A549 (cell line): Measurements from ENCODE around the gene EPS15. TPM values are rescaled to one million over a fixed set of nuclear protein-coding genes. Genes with fewer than 3 reads are reported as not detected.

Experiments used
- ATAC-seq, 2 experiments: fragments of 200-7000 bp in 1 of 2; fragments of >200 bp in 1 of 2; cut with Nextera tagmentation in 1 of 2; cut with Tn5 transposase in 1 of 2; 3 replicates each; pipeline versions ENCODE4 v1.8.0 to v1.9.1; 2018 to 2020; ENCODE audit warnings: mild to moderate bottlenecking in 1 of 2, moderate library complexity in 1 of 2
- CTCF ChIA-PET: fragments of 300-600 bp; sonication (Branson Sonifier 250); formaldehyde crosslinking; extraction: SDS; loops from one replicate; lab custom pipeline; 2021; ENCODE audit warnings: antibody characterized with exemption, inconsistent platforms; lab: Yijun Ruan, JAX
- POLR2A ChIA-PET: fragments of 350-600 bp; formaldehyde crosslinking; extraction: SDS; loops from one replicate; lab custom pipeline; 2021; ENCODE audit warnings: antibody characterized with exemption, inconsistent platforms; lab: Yijun Ruan, JAX
- DNase-seq, 2 experiments: peaks; one replicate each; pipeline versions ENCODE4 v3.0.0 to v3.0.0-alpha.2; 2011 to 2016; ENCODE audit warnings: low read depth in 1 of 2, low spot score in 1 of 2
- FAIRE-seq: peaks from 2 replicates; lab custom pipeline; 2011; peaks lifted over from hg19 to GRCh38; lab: Jason Lieb, UNC
- H3K27ac ChIP-seq, 2 experiments: fragments of >200 bp; sonication (Bioruptor Twin); formaldehyde crosslinking; 3 replicates each; pipeline ENCODE4 v1.5.1; 2016 to 2017
- H3K4me1 ChIP-seq: fragments of >200 bp; sonication (Bioruptor Twin); formaldehyde crosslinking; 3 replicates; pipeline ENCODE4 v1.6.1; 2016
- H3K4me2 ChIP-seq: fragments of >200 bp; sonication (Bioruptor Twin); formaldehyde crosslinking; 3 replicates; pipeline ENCODE4 v1.6.1; 2016
- H3K4me3 ChIP-seq: fragments of >200 bp; sonication (Bioruptor Twin); formaldehyde crosslinking; 3 replicates; pipeline ENCODE4 v1.5.1; 2016
- H3K9me3 ChIP-seq: fragments of >200 bp; sonication (Bioruptor Twin); formaldehyde crosslinking; 3 replicates; pipeline ENCODE4 v1.6.1; 2016
- ATOH8 ChIP-seq: fragments of 250-450 bp; sonication (Bioruptor Pico); IDR thresholded peaks from 2 replicates; pipeline ENCODE4 v1.5.0; 2020; ENCODE audit warnings: low read depth, mild to moderate bottlenecking, moderate library complexity
- BHLHE40 ChIP-seq: IDR thresholded peaks from 2 replicates; pipeline ENCODE4 v1.6.1; 2012; ENCODE audit warnings: low read depth, low read length, inconsistent platforms
- CBX2 ChIP-seq: fragments of 200-600 bp; sonication (generic); IDR thresholded peaks from 2 replicates; pipeline ENCODE4 v1.6.1; 2016; ENCODE audit warnings: low read depth, mild to moderate bottlenecking, borderline replicate concordance
- CTCF ChIP-seq: fragments of >200 bp; sonication (Bioruptor Twin); formaldehyde crosslinking; IDR thresholded peaks from 3 replicates; pipeline ENCODE4 v1.5.1; 2016
- EHMT2 ChIP-seq: fragments of 200-600 bp; sonication (generic); IDR thresholded peaks from 2 replicates; pipeline ENCODE4 v1.6.1; 2016; ENCODE audit warnings: antibody characterized with exemption, low read depth, mild to moderate bottlenecking, moderate library complexity
- EP300 ChIP-seq, 2 experiments: fragments of >200 bp; sonication (Bioruptor Twin); formaldehyde crosslinking; IDR thresholded peaks; 2 replicates in 1 of 2; 3 replicates in 1 of 2; pipeline ENCODE4 v1.6.1; 2016 to 2017
- FOSB ChIP-seq: fragments of 250-450 bp; sonication (Bioruptor Pico); IDR thresholded peaks from 2 replicates; pipeline ENCODE4 v1.5.0; 2020; ENCODE audit warnings: mild to moderate bottlenecking, moderate library complexity
- HDAC2 ChIP-seq: fragments of 200-600 bp; sonication (generic); IDR thresholded peaks from 2 replicates; pipeline ENCODE4 v1.6.1; 2016
- JUN ChIP-seq, 2 experiments: fragments of >200 bp; sonication (Bioruptor Twin); formaldehyde crosslinking; IDR thresholded peaks; 2 replicates in 1 of 2; 3 replicates in 1 of 2; pipeline ENCODE4 v1.6.1; 2016 to 2017
- JUNB ChIP-seq: fragments of >200 bp; sonication (Bioruptor Twin); formaldehyde crosslinking; IDR thresholded peaks from 2 replicates; pipeline ENCODE4 v1.6.1; 2016
- MAFK ChIP-seq: fragments of 450-650 bp; IDR thresholded peaks from 2 replicates; pipeline ENCODE4 v1.6.1; 2014; ENCODE audit not compliant: partially characterized antibody
- MAZ ChIP-seq: fragments of 150-350 bp; IDR thresholded peaks from 2 replicates; pipeline ENCODE4 v1.6.1; 2014; ENCODE audit warnings: antibody characterized with exemption, low read depth, low read length, borderline replicate concordance
- MYC ChIP-seq: IDR thresholded peaks from 2 replicates; pipeline ENCODE4 v1.6.1; 2012; ENCODE audit warnings: mild to moderate bottlenecking, inconsistent platforms, low read length, improper control_type of control experiment, borderline replicate concordance
- POLR2AphosphoS2 ChIP-seq: conservative IDR thresholded peaks from 2 replicates; pipeline ENCODE4 v1.6.1; 2012; ENCODE audit warnings: low read length, improper control_type of control experiment, inconsistent platforms
- RAD21 ChIP-seq, 2 experiments: fragments of >200 bp in 1 of 2; sonication (Bioruptor Twin) in 1 of 2; formaldehyde crosslinking in 1 of 2; IDR thresholded peaks in 1 of 2; conservative IDR thresholded peaks in 1 of 2; 2 replicates in 1 of 2; 3 replicates in 1 of 2; pipeline ENCODE4 v1.6.1; 2012 to 2018; ENCODE audit warnings: inconsistent platforms in 1 of 2
- ZNF302 ChIP-seq: fragments of 250-450 bp; sonication (Bioruptor Pico); IDR thresholded peaks from 2 replicates; pipeline ENCODE4 v1.9.0; 2021; ENCODE audit warnings: inconsistent platforms, mild to moderate bottlenecking, moderate library complexity
- WGBS: methylation state at CpG from one replicate; pipeline ENCODE4 v1.1.6; 2017; ENCODE audit errors: missing lambda C conversion rate; 5-methylcytosine and 5-hydroxymethylcytosine counted together
- polyA plus RNA-seq, 4 experiments: library from polyadenylated mRNA; depleted of rRNA in 3 of 4; stranded (reverse); fragments of >200 nt; fragmentation: RNase III in 1 of 4; extraction: RNeasy Plus Mini Kit Qiagen cat#74134 plus additional on column Dnase treatment in 1 of 4; gene quantifications; 2 replicates in 3 of 4; 3 replicates in 1 of 4; pipeline ENCODE4 v1.2.3, GENCODE V29; 2011 to 2017
- TF ChIP-seq, protein P1 (sequence below): fragments of >200 bp; sonication (Bioruptor Twin); formaldehyde crosslinking; IDR thresholded peaks from 3 replicates; pipeline ENCODE4 v1.6.1; 2016

Gene EPS15
- polyA plus RNA-seq, 2 of the 4 experiments (the other 2 are of a cell fraction) = 10.9 to 35.4 TPM

GRCh38 chr1:51311826-51312225, 207.2 kb downstream of the EPS15 start (continued):
- TF ChIP-seq CTCF (no peak), CBX2 (no peak), RAD21 (conservative IDR thresholded peaks at IDR 0.05 in 1 of 2, IDR thresholded peaks at IDR 0.05 in 1 of 2) (no peak), JUNB (no peak), FOSB (CRISPR knock-in tag) (no peak), MAZ (no peak), ATOH8 (CRISPR knock-in tag) (no peak)

DNA sequence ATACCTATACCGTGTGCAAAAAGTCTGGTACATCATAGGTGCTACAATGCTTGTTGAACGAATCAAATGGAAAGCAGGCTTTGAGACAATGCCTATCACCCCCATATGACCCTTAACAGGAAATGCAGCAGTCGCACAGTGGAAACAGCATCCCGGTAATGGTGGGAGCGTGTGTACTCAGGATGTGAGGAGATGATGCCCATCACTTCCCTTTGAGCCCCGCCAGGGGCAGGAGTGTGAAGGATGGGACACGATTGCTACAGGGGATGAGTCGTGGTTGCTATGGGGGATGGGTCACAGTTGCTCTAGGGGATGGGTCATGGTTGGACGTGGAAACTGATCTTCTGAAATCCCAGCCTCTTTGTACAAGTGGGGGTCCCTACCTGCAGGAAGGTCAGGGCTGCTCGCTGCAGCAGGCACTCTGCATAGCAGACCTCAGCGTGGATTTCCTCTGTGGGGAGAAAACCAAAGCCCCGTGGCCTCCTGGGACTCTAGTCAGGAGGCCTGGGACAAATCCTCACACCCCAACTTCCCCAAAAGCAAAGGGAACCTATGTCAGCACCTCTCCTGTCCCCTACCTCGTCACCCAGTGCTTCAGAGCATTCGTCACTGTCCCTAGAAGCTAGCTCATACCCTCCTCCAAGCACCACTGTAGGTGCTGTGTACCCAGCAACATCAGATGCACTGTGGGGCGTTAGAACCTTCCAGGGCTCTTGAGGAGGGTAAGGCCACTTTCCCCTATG, 208.0 kb downstream of the EPS15 start:
- H3K4me3 ChIP-seq = no peak overlapping the region
- FAIRE-seq = no peak
- H3K4me2 ChIP-seq = no peak overlapping the region
- H3K27ac ChIP-seq = no peak overlapping the region
- WGBS = 81% methylated on average over 14 of the region's 15 CpGs
- H3K9me3 ChIP-seq = no peaks in the 10 kb centered on the region
- no peak for TF ChIP-seq CBX2
- TF ChIP-seq MYC = no peak
- no peak for TF ChIP-seq BHLHE40
- no peak for TF ChIP-seq JUN (IDR thresholded peaks at IDR 0.05)
- no peak for TF ChIP-seq ATOH8 (CRISPR knock-in tag)
- no peak for TF ChIP-seq HDAC2
- no peak for TF ChIP-seq EP300 (IDR thresholded peaks at IDR 0.05)
- TF ChIP-seq MAFK = no peak
- TF ChIP-seq POLR2AphosphoS2 = no peak
- TF ChIP-seq, protein P1, sequence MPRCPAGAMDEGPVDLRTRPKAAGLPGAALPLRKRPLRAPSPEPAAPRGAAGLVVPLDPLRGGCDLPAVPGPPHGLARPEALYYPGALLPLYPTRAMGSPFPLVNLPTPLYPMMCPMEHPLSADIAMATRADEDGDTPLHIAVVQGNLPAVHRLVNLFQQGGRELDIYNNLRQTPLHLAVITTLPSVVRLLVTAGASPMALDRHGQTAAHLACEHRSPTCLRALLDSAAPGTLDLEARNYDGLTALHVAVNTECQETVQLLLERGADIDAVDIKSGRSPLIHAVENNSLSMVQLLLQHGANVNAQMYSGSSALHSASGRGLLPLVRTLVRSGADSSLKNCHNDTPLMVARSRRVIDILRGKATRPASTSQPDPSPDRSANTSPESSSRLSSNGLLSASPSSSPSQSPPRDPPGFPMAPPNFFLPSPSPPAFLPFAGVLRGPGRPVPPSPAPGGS = no peak
- TF ChIP-seq ZNF302 = no peak
- TF ChIP-seq, all 56 proteins: peak for 0
- H3K4me1 ChIP-seq = peaks cover 36% of the 10 kb centered on the region
- DNase-seq = no peak
- CTCF ChIA-PET = interaction anchor here (3.5 kb wide), 1 partner anchor 14 kb away, joined by 11 read pairs; no protein-coding TSS in a partner anchor
- no peak for ATAC-seq
- POLR2A ChIA-PET = no interaction called here

GRCh38 chr1:51309291-51309690, 209.8 kb downstream of the EPS15 start:
- H3K4me1 ChIP-seq = peaks cover 43% of the 10 kb centered on the region
- no peak overlapping the region for H3K4me2 ChIP-seq
- TF ChIP-seq POLR2AphosphoS2 (no peak), EHMT2 (no peak)
- no peak overlapping the region for H3K4me3 ChIP-seq
- no peak for FAIRE-seq
- no peaks in the 10 kb centered on the region for H3K9me3 ChIP-seq
- POLR2A ChIA-PET = no interaction called here
- no peak for ATAC-seq
- H3K27ac ChIP-seq = peak overlapping the region in 1 of 2 experiments; percentile 21; a peak in 2 of 6 replicates
- CTCF ChIA-PET = interaction anchor here (0.7 to 1.5 kb wide), 2 partner anchors 11 to 12 kb away, joined by 3 to 5 read pairs; no protein-coding TSS in a partner anchor
- 71% methylated on average over 8 of the region's 8 CpGs for WGBS
- DNase-seq = no peak
